Large intestine (tissue), 3 donors: Measurements from ENCODE around the gene CAMSAP2. TPM values are rescaled to one million over a fixed set of nuclear protein-coding genes. Genes with fewer than 3 reads are reported as not detected.

Experiments used
- DNase-seq, 2 donors: peaks; one replicate each; pipeline versions ENCODE4 v3.0.0 to v3.0.0-alpha.2; 2013
- H3K27ac ChIP-seq: one replicate; pipeline ENCODE4 v1.5.1; 2013; ENCODE audit warnings: low read length
- H3K27me3 ChIP-seq: 2 replicates; pipeline ENCODE4 v1.6.1; 2013; ENCODE audit warnings: low read length; ENCODE audit not compliant: control insufficient read depth, insufficient read depth
- H3K36me3 ChIP-seq: 2 replicates; pipeline ENCODE4 v1.6.1; 2013; ENCODE audit warnings: low read length; ENCODE audit not compliant: control insufficient read depth, insufficient read depth
- H3K4me1 ChIP-seq: one replicate; pipeline ENCODE4 v1.6.1; 2013; ENCODE audit warnings: low read length; ENCODE audit not compliant: control insufficient read depth, insufficient read depth
- H3K4me3 ChIP-seq: one replicate; pipeline ENCODE4 v1.5.1; 2013; ENCODE audit warnings: low read length
- H3K9me3 ChIP-seq: one replicate; pipeline ENCODE4 v1.6.1; 2013; ENCODE audit warnings: mild to moderate bottlenecking, low read depth, low read length, moderate library complexity; ENCODE audit not compliant: control insufficient read depth
- WGBS: methylation state at CpG from one replicate; pipeline ENCODE4 v1.1.5; 2013; ENCODE audit warnings: low lambda C conversion rate; ENCODE audit not compliant: insufficient coverage; 5-methylcytosine and 5-hydroxymethylcytosine counted together
- polyA plus RNA-seq: library from polyadenylated mRNA; unstranded; fragments of 120-200 nt; gene quantifications from one replicate; pipeline ENCODE4 v1.2.1, GENCODE V29; 2013

The CAMSAP2 gene
- polyA plus RNA-seq, 1 donor, result 17.9 TPM

DNA sequence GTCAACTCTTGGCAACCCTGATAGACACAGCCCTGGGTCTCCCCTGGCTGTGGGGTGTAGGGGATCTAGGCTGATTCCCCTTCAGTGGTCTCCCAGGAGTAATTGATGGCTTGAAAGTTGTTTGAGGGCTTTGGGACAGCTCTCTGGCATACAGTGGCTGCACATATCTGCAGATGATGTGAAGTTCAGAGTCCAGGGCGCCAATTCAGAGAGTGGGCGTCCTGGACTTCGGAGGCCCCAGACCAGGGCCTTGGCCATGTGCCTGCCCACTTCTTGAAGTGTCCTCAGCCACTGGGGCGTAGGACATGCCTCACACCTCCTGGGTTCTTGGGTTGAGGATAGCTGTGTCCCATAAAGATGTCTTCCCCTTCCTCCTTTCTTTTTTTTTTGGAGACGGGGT, 158.6 kb downstream of the CAMSAP2 start:
- H3K4me1 ChIP-seq, result peaks cover 55% of the 10 kb centered on the region
- DNase-seq, result peak; percentile 71 to 85
- peak overlapping the region; percentile 29 for H3K4me3 ChIP-seq
- no peaks in the 10 kb centered on the region for H3K9me3 ChIP-seq
- H3K36me3 ChIP-seq, result peaks cover 47% of the 10 kb centered on the region
- WGBS, result no CpG with 5 or more reads among the region's 5 CpGs
- H3K27ac ChIP-seq, result peak overlapping the region; percentile 99
- no peaks in the 10 kb centered on the region for H3K27me3 ChIP-seq

DNA sequence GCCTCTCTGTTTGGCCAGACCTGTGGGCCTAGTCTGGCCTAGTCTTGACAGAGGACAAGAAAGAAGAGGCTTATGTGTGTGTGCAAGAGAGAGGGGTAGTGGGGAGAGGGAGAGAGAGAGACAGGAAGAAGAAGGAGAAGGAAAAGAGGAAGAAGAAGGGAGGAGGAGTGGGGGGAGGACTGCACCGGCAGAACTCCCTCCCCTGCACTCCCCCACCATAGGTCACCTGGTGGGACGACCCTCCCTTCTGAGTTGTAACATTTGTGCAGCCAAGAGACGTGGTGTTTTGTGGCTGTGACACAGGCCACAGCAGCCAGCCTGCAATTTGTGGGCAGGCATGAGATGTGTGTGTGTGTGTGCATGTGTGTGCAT, 160.3 kb downstream of the CAMSAP2 start:
- Histone ChIP-seq H3K36me3 (peaks cover 59% of the 10 kb centered on the region), H3K4me1 (peaks cover 42% of the 10 kb centered on the region), H3K4me3 (no peak overlapping the region), H3K27ac (peak overlapping the region; percentile 99), H3K9me3 (no peaks in the 10 kb centered on the region), H3K27me3 (no peaks in the 10 kb centered on the region)
- no CpG with 5 or more reads among the region's 3 CpGs for WGBS
- DNase-seq, result no peak

DNA sequence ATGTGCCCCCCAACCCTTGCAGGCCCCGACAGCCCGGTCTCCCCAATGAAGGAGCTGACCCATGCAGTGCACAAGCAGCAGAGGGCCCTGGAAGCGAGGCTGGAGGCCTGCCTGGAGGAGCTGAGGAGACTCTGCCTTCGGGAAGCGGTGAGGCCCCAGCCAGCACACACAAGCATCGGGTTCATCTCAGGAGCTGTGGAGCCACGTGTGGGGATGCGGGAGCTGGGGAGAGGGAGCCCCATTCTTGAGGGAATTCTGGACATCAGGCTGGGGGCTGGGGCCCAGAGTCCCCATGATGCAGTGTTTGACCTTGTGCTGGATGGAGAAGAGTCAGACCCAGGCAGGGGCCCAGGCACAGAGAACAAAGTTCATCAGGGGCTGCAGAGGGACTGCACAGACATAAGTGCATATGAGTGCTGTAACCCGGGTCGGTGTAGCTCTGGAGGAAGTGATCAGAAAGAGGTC, 160.8 kb downstream of the CAMSAP2 start:
- Histone ChIP-seq H3K9me3 (no peaks in the 10 kb centered on the region), H3K27me3 (no peaks in the 10 kb centered on the region), H3K4me3 (no peak overlapping the region), H3K27ac (peak overlapping the region; percentile 99), H3K4me1 (peaks cover 37% of the 10 kb centered on the region), H3K36me3 (peaks cover 64% of the 10 kb centered on the region)
- no CpG with 5 or more reads among the region's 10 CpGs for WGBS
- peak in 1 of 2 donors; percentile 40 for DNase-seq

DNA sequence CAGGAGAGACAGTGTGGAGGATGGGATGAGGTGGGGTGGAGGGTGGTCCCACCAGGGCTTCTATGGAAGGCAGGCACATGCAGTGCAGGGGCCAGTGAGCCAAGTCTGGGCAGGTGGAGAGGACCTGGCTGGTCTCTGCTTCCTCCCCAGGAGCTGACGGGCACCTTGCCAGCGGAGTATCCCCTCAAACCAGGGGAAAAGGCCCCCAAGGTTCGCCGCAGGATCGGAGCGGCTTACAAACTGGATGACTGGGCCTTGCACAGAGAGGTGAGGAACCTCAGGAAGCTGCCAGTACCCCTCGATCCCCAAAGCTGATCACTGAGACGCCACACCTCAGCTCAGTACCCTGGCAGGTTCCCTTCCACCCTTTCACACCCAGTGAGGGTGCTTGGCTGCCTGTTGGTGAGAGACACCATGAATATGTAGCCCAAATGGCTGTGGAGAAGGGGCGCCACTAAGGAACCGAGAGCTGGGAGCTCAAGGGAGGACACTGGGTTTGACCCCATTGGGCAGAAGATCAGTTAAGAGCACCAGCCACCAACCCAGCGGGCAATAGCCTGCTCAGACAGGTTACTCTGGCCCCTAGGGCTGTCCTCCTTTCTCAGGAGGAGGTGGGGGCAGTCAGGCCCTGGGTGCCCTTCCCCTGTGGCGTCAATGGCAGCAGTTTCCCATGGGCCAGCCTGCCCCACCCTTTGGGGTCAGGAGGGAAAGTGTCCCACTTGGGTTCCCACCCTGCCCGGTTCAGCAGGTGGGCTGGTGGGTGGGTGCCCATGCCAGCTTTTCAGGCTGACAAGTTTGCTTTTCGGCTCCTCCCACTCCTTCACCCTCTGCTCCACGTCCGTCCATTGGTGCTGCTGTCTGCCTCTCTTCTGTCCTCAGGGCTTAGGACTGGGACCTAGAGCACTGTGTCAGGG, 161.5 kb downstream of the CAMSAP2 start:
- no peak for DNase-seq
- peaks cover 71% of the 10 kb centered on the region for H3K36me3 ChIP-seq
- no CpG with 5 or more reads among the region's 16 CpGs for WGBS
- H3K4me1 ChIP-seq, result peaks cover 41% of the 10 kb centered on the region
- H3K9me3 ChIP-seq, result no peaks in the 10 kb centered on the region
- no peak overlapping the region for H3K4me3 ChIP-seq
- H3K27ac ChIP-seq, result peak overlapping the region; percentile 99
- H3K27me3 ChIP-seq, result no peaks in the 10 kb centered on the region

DNA sequence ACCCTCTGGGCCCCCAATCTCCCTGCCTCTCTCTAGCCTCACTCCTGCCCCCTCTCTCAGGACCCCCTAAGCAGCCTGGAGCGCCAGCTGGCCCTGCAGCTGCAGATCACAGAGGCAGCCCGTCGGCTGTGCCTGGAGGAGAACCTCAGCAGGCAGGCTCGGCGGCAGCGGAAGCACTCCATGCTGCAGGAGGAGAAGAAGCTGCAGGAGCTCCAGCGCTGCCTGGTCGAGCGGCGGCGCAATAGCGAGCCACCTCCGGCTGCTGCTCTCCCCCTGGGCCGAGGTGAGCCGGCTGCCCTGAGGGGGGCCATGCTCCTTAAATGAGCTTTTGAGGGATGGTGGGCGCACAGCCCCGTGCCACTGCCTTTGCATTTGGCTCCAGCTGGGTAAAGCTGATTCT, 162.2 kb downstream of the CAMSAP2 start:
- Histone ChIP-seq H3K4me1 (peaks cover 43% of the 10 kb centered on the region), H3K27ac (peak overlapping the region; percentile 99), H3K4me3 (no peak overlapping the region), H3K9me3 (no peaks in the 10 kb centered on the region), H3K36me3 (peaks cover 76% of the 10 kb centered on the region), H3K27me3 (no peaks in the 10 kb centered on the region)
- DNase-seq, result no peak
- no CpG with 5 or more reads among the region's 17 CpGs for WGBS

DNA sequence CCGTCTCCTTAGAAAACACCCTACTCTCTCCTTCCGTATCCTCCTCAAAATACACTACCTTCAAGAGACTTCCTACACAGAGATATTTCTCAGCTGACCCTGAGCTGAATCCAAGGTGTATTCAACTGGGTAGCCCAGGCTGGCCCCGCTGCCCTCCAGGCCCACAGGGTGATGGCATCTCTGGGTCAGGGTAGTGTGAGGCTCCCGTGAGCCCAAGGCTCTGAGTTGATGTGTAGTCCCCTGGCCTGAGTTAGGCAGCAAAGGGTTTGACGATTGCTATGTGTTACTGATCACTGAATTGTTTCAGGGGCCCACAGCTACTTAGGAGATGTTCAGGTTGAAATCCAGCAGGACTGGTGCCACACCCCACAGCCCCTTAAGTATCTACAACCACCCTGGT, 162.7 kb downstream of the CAMSAP2 start:
- Histone ChIP-seq H3K27ac (no peak overlapping the region), H3K36me3 (peaks cover 76% of the 10 kb centered on the region), H3K4me1 (peaks cover 43% of the 10 kb centered on the region), H3K9me3 (no peaks in the 10 kb centered on the region), H3K27me3 (no peaks in the 10 kb centered on the region), H3K4me3 (no peak overlapping the region)
- no peak for DNase-seq
- no CpG with 5 or more reads among the region's 5 CpGs for WGBS

DNA sequence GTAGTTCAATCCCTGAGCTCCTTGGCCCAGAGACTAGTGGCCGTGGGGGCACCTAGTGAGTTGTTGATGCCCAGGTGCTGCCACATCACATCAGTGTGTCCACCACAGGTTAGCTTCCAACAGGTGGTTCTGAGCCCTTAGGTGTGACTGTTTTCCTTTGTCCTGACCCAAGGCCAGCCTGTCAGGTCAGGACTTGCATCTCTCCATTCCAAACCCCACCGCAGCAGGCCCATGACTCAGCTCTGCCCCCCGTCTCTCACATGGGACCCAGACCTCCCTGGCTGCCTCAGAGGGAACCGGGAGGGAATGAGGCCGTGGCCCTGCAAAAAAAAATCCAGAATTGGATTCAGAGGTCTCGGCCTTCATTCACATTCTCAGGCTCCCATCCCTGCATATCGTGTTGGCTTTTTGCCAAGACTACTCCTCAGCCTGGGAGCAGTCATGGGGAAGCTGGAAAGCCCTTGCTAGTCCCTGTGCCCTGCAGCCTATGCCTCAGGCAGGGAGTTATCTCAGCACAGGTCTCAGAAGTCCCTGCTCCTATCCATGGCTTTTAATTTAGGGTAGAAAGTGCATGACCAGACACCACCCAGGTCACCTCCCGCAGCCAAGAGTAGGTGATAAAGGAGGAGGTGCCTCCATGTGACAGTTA, 163.2 kb downstream of the CAMSAP2 start:
- WGBS, result no CpG with 5 or more reads among the region's 8 CpGs
- peaks cover 44% of the 10 kb centered on the region for H3K4me1 ChIP-seq
- H3K9me3 ChIP-seq, result no peaks in the 10 kb centered on the region
- no peaks in the 10 kb centered on the region for H3K27me3 ChIP-seq
- H3K36me3 ChIP-seq, result peaks cover 81% of the 10 kb centered on the region
- no peak for DNase-seq
- H3K27ac ChIP-seq, result no peak overlapping the region
- no peak overlapping the region for H3K4me3 ChIP-seq

DNA sequence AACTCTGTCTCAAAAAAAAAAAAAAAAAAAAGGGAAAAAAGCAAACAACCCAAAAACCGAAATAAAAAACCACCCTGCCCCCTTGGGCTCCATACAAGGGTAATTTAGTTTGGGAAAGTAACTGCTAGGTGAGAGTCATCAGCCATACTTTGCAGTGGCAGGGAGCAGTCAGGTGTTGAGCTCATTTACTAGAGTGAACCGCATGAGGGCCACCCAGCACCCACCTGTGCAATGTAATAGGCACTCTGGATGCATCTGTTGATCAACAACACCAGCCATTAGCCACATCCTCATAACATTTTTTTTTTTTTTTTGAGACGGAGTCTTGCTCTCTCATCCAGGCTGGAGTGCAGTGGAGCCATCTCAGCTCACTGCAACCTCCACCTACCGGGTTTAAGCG, 165.1 kb downstream of the CAMSAP2 start:
- no peak for DNase-seq
- Histone ChIP-seq H3K27me3 (no peaks in the 10 kb centered on the region), H3K36me3 (peaks cover 86% of the 10 kb centered on the region), H3K9me3 (no peaks in the 10 kb centered on the region), H3K4me3 (no peak overlapping the region), H3K4me1 (peaks cover 46% of the 10 kb centered on the region), H3K27ac (no peak overlapping the region)
- WGBS, result no CpG with 5 or more reads among the region's 5 CpGs

DNA sequence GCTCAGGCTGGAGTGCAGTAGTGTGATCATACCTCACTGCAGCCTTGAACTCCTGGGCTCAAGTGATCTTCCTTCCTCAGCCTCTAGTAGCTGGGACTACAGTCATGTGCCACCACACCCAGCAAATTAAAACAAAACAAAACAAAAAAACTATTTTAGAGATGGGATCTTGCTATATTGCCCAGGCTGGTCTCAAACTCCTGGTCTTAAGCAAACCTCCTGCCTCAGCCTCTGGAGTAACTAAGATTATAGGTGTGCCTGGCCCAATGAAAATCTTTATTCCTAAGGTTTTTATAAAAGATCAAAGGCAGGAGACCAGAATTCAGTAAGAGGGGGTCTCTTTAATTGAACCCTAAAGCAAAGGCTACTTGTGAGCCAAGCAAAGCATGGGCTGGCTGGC, 166.1 kb downstream of the CAMSAP2 start:
- no peak for DNase-seq
- H3K4me3 ChIP-seq, result no peak overlapping the region
- peaks cover 45% of the 10 kb centered on the region for H3K4me1 ChIP-seq
- no peaks in the 10 kb centered on the region for H3K9me3 ChIP-seq
- H3K36me3 ChIP-seq, result peaks cover 86% of the 10 kb centered on the region
- H3K27me3 ChIP-seq, result no peaks in the 10 kb centered on the region
- no peak overlapping the region for H3K27ac ChIP-seq

DNA sequence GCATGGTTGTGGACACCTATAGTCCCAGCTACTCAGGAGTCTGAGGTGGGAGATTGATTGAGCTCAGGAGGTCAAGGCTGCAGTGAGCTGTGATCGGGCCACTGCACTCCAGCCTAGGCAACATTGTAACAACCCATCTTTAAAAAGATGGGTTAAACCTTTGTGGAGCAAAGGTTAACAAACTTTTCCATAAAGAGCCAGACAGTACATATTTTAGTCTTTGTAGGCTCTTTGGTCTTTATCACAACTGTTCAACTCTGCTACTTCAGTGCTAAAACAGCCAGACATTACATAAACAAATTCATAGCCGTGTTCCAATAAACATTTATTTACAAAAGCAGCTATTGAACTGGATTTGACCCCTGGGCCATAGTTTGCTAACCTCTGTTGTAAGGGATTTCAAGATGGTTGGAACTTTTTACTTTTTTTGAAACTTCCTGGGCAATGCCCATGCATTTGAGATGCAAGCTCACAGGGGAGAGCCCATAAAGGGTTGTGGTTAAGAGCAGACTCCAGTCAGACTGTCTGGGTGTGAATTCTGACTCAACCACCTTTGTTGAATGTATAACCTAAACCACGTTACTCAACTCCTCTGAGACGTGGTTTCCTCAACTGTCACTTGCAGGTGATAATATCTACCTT, 166.8 kb downstream of the CAMSAP2 start:
- DNase-seq, result no peak
- Histone ChIP-seq H3K9me3 (no peaks in the 10 kb centered on the region), H3K36me3 (peaks cover 86% of the 10 kb centered on the region), H3K27me3 (no peaks in the 10 kb centered on the region), H3K4me1 (peaks cover 42% of the 10 kb centered on the region), H3K4me3 (no peak overlapping the region), H3K27ac (no peak overlapping the region)
- no CpG with 5 or more reads among the region's 4 CpGs for WGBS
